Suprapubic skin (tissue), 4 donors: ENCODE results near the gene SLCO3A1. TPM values are rescaled to one million over a fixed set of nuclear protein-coding genes. Genes with fewer than 3 reads are reported as not detected.

Experiments
- DNase-seq, 2 donors: peaks; one replicate each; pipeline ENCODE4 v3.0.0-alpha.2; 2019; ENCODE audit warnings: low spot score in 2 of 2
- H3K27ac ChIP-seq: fragments of 200-600 bp; sonication (generic); one replicate; pipeline ENCODE4 v1.5.1; 2019
- H3K27me3 ChIP-seq: fragments of 200-600 bp; sonication (generic); one replicate; pipeline ENCODE4 v1.5.1; 2019
- H3K36me3 ChIP-seq: fragments of 200-600 bp; sonication (generic); one replicate; pipeline ENCODE4 v1.5.1; 2019
- H3K4me1 ChIP-seq: fragments of 200-600 bp; sonication (generic); one replicate; pipeline ENCODE4 v1.5.1; 2019
- H3K4me3 ChIP-seq: fragments of 200-600 bp; sonication (generic); one replicate; pipeline ENCODE4 v1.5.1; 2019; ENCODE audit warnings: mild to moderate bottlenecking
- H3K9me3 ChIP-seq: fragments of 200-600 bp; sonication (generic); one replicate; pipeline ENCODE4 v1.5.1; 2019
- CTCF ChIP-seq, 2 donors: fragments of 200-600 bp in 1 of 2; fragments of 450-650 bp in 1 of 2; sonication (generic) in 1 of 2; IDR thresholded peaks; one replicate each; pipeline ENCODE4 v1.5.1; 2016 to 2019; ENCODE audit warnings: antibody characterized with exemption in 2 of 2, mild to moderate bottlenecking in 1 of 2, moderate library complexity in 1 of 2
- EP300 ChIP-seq: sonication (generic); formaldehyde crosslinking; IDR thresholded peaks from one replicate; pipeline ENCODE4 v1.6.1; 2017; ENCODE audit warnings: antibody characterized with exemption
- POLR2A ChIP-seq, 2 donors: fragments of 450-650 bp; IDR thresholded peaks; one replicate each; pipeline ENCODE4 v1.6.1; 2017; ENCODE audit warnings: antibody characterized with exemption in 2 of 2, mild to moderate bottlenecking in 2 of 2, moderate library complexity in 2 of 2
- POLR2AphosphoS5 ChIP-seq, 3 donors: sonication (generic); formaldehyde crosslinking; IDR thresholded peaks; one replicate each; pipeline ENCODE4 v1.6.1; 2017; ENCODE audit warnings: antibody characterized with exemption in 3 of 3
- WGBS: methylation state at CpG from one replicate; pipeline ENCODE4 v1.1.5; 2018; 5-methylcytosine and 5-hydroxymethylcytosine counted together
- total RNA-seq, 4 donors: library from RNA; depleted of rRNA; stranded (reverse); fragments of >200 nt; gene quantifications; one replicate each; pipeline ENCODE4 v1.1.0, GENCODE V29; 2016

The SLCO3A1 gene
- total RNA-seq, 4 donors from 2014 or later, result 29.0 to 131 (median 44.6) TPM

DNA sequence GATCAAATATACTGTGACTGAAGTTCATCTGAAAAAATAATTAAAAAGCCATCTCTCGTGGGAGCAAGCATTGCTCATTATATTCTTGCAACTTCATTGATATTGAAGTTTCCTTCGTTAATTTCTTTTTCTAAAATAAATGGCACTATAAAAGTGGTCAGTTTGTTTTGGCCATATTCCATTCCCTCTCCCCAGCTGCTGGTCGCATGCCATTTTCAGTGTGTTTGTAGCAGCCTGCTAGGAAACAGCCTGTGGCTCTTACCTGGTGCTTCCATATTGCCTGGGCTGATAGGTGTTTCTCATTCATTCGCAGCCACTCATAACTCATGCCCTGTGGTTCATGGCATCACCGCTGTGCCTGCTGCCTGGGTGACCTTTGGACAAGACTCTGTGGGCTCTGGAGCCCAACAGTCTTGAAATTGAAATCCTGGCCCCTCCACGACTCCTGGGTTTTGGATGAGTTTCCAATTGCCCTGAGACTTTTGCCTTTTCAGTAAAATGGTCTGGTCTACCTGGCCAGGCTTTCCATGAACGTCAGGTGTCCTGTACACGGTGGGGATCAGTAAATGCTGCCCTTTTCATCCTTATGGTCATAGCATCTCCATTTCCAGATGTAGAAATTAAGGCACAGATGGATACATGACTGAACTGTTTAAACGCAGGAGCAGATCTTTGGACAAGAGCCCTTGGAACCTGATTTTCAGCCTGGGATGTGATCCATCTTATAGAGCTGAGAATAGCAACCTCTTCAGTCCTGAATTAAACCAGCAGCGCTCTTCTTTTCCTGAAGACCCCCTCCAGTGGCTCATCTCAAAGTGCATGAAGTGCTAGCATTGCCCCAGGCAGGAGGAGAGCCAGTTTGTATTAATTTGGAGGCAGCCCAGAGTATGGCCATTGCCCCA is 69.4 kb downstream of the SLCO3A1 start:
- no peak for DNase-seq
- no peak overlapping the region for H3K27ac ChIP-seq
- H3K9me3 ChIP-seq, result no peaks in the 10 kb centered on the region
- H3K4me1 ChIP-seq, result peaks cover 44% of the 10 kb centered on the region
- WGBS, result 76% methylated on average over 10 of the region's 10 CpGs
- no peaks in the 10 kb centered on the region for H3K27me3 ChIP-seq
- H3K4me3 ChIP-seq, result no peak overlapping the region
- TF ChIP-seq POLR2A (IDR thresholded peaks at IDR 0.05) (no peak), EP300 (no peak), POLR2AphosphoS5 (IDR thresholded peaks at IDR 0.05) (no peak), CTCF (IDR thresholded peaks at IDR 0.05) (no peak)
- no peaks in the 10 kb centered on the region for H3K36me3 ChIP-seq

GRCh38 chr15:91924183-91924582 is 70.7 kb downstream of the SLCO3A1 start:
- H3K27ac ChIP-seq, result no peak overlapping the region
- H3K36me3 ChIP-seq, result no peaks in the 10 kb centered on the region
- H3K4me1 ChIP-seq, result peaks cover 46% of the 10 kb centered on the region
- no peaks in the 10 kb centered on the region for H3K27me3 ChIP-seq
- H3K9me3 ChIP-seq, result no peaks in the 10 kb centered on the region
- DNase-seq, result no peak
- 88% methylated on average over 7 of the region's 7 CpGs for WGBS
- no peak overlapping the region for H3K4me3 ChIP-seq
- no peak for TF ChIP-seq EP300
- no peak for TF ChIP-seq POLR2AphosphoS5 (IDR thresholded peaks at IDR 0.05)
- no peak for TF ChIP-seq POLR2A (IDR thresholded peaks at IDR 0.05)
- no peak for TF ChIP-seq CTCF (IDR thresholded peaks at IDR 0.05)

GRCh38 chr15:91924837-91925495 is 71.5 kb downstream of the SLCO3A1 start:
- peaks cover 53% of the 10 kb centered on the region for H3K4me1 ChIP-seq
- no peaks in the 10 kb centered on the region for H3K27me3 ChIP-seq
- no peaks in the 10 kb centered on the region for H3K36me3 ChIP-seq
- TF ChIP-seq CTCF (IDR thresholded peaks at IDR 0.05), result no peak
- no peak for TF ChIP-seq EP300
- TF ChIP-seq POLR2A (IDR thresholded peaks at IDR 0.05), result no peak
- TF ChIP-seq POLR2AphosphoS5 (IDR thresholded peaks at IDR 0.05), result no peak
- H3K9me3 ChIP-seq, result no peaks in the 10 kb centered on the region
- no peak for DNase-seq
- H3K27ac ChIP-seq, result no peak overlapping the region
- 81% methylated on average over 4 of the region's 4 CpGs for WGBS
- no peak overlapping the region for H3K4me3 ChIP-seq

- H3K27me3 ChIP-seq, result no peaks in the 10 kb centered on the region
- 82% methylated on average over 3 of the region's 3 CpGs for WGBS
- no peak overlapping the region for H3K27ac ChIP-seq
- no peak for DNase-seq
- no peak overlapping the region for H3K4me3 ChIP-seq
- peaks cover 56% of the 10 kb centered on the region for H3K4me1 ChIP-seq
- no peaks in the 10 kb centered on the region for H3K9me3 ChIP-seq
- TF ChIP-seq POLR2A (IDR thresholded peaks at IDR 0.05) (no peak), CTCF (IDR thresholded peaks at IDR 0.05) (no peak), POLR2AphosphoS5 (IDR thresholded peaks at IDR 0.05) (no peak), EP300 (no peak)
- H3K36me3 ChIP-seq, result no peaks in the 10 kb centered on the region
These were observed 72.3 kb downstream of the SLCO3A1 start for GRCh38 chr15:91925794-91926193.

DNA sequence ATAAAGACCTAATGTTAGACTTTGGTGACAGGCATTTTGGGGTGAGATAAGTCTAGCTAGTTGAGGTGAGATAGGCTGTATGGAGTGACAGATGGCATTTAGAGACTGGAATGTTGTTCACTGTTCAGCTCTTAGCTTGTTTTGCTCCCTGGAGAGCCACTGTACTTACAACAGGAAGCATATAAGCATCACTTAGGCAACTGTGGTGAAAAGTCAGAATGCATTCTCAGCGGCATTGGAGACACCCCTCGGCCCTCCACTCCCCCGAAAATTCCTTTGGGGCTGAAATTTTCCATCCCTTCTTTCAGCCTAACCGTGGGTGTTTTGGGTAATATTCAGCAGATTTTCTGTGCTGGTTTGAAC is 73.4 kb downstream of the SLCO3A1 start:
- no peak overlapping the region for H3K4me3 ChIP-seq
- no peak overlapping the region for H3K27ac ChIP-seq
- no peaks in the 10 kb centered on the region for H3K9me3 ChIP-seq
- H3K36me3 ChIP-seq, result no peaks in the 10 kb centered on the region
- DNase-seq, result no peak
- TF ChIP-seq CTCF (IDR thresholded peaks at IDR 0.05), result no peak
- TF ChIP-seq POLR2AphosphoS5 (IDR thresholded peaks at IDR 0.05), result no peak
- TF ChIP-seq POLR2A (IDR thresholded peaks at IDR 0.05), result no peak
- TF ChIP-seq EP300, result no peak
- WGBS, result 39% methylated on average over 4 of the region's 4 CpGs
- H3K27me3 ChIP-seq, result no peaks in the 10 kb centered on the region
- H3K4me1 ChIP-seq, result peaks cover 48% of the 10 kb centered on the region
